Measurements from ENCODE around the gene COX5B.

COX5B gene

DNA sequence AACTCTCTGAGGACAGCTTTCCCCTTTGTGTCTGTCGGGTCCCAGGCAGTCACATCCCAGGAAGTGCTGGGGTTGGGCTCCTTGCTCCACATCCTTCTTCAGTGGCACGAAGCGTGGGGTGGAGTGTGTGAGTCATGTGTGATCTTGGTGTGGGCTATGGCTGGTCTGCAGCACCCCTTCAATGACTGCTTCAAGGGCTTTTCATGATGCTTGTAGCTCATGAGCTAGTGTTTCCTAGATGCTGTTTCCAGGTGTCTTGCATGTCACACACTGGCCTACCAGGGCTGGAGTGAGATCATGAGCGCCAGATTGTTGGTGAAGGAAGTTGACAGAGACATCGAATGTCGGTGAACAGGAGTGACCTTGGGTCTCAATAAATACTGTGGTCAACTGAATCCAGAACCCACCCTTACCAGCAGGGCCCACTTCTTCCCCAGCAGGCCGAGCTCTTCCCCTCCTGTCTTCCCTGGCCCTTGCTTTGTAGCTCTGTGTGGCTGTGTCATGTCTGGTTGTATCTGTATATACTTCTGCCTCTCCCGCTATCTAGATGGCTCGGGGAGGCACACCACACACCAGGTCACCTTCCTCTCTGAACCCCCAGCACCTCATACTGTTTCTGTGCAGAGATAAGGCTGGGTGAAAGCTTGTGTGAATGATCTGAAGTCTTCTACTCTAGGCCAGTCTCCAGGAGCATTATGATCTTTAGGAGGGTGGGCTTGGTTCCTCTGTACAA, 27.5 kb downstream of the COX5B start:
- H3K4me3 ChIP-seq (ENCODE audit: low read length in 2 of 2), result no peak overlapping the region
- H3K4ac ChIP-seq (ENCODE audit: low read length), result no peak overlapping the region
- H2AK5ac ChIP-seq (ENCODE audit: low read depth, low read length), result no peak overlapping the region
- H2BK120ac ChIP-seq (ENCODE audit: low read depth, low read length), result no peak overlapping the region
- no peaks in the 10 kb centered on the region for H3K27me3 ChIP-seq (ENCODE audit: control insufficient read depth in 3 of 3, insufficient read depth in 3 of 3, low read depth in 1 of 3, low read length in 3 of 3)
- H3K4me1 ChIP-seq (ENCODE audit: control insufficient read depth in 2 of 2, insufficient read depth in 1 of 2, low read depth in 1 of 2, low read length in 2 of 2), result no peaks in the 10 kb centered on the region
- no peak overlapping the region for H3K14ac ChIP-seq (ENCODE audit: low read length)
- H4K8ac ChIP-seq (ENCODE audit: low read depth, low read length), result no peak overlapping the region
- no peak overlapping the region for H3K27ac ChIP-seq (replicated peaks; ENCODE audit: low read length)
- peaks cover 0 to 3% of the 10 kb centered on the region in 2 donors for H3K36me3 ChIP-seq (replicated peaks in 1 of 2; ENCODE audit: control insufficient read depth in 2 of 2, insufficient read depth in 2 of 2, low read length in 2 of 2)
- no peak overlapping the region for H3K4me2 ChIP-seq (ENCODE audit: insufficient read depth, low read length, poor library complexity, severe bottlenecking)
- no peak overlapping the region for H2AFZ ChIP-seq (ENCODE audit: low read length)
- H2BK15ac ChIP-seq (ENCODE audit: low read length), result no peak overlapping the region
- H3K9ac ChIP-seq (ENCODE audit: low read depth, low read length, poor library complexity), result no peak overlapping the region
- H4K91ac ChIP-seq (ENCODE audit: low read depth, low read length, poor library complexity), result no peak overlapping the region
- no peaks in the 10 kb centered on the region for H3K9me3 ChIP-seq (replicated peaks in 1 of 2; ENCODE audit: control insufficient read depth in 2 of 2, insufficient read depth in 1 of 2, low read depth in 1 of 2, low read length in 2 of 2)
- WGBS, 2 donors (ENCODE audit: extremely low coverage in 2 of 2, insufficient read length in 2 of 2, insufficient replicate concordance in 1 of 2), result no CpG with 5 or more reads among the region's 9 CpGs
- no peak for DNase-seq (ENCODE audit: low spot score)
- H2BK5ac ChIP-seq (ENCODE audit: low read length), result no peak overlapping the region
- H3K79me1 ChIP-seq (ENCODE audit: low read depth, low read length), result peaks cover 2% of the 10 kb centered on the region
- no peak overlapping the region for H2BK12ac ChIP-seq (ENCODE audit: low read length)
- H3K18ac ChIP-seq (ENCODE audit: low read length), result no peak overlapping the region
- H3K23ac ChIP-seq (ENCODE audit: low read depth, low read length, poor library complexity), result peak overlapping the region; percentile 1

DNA sequence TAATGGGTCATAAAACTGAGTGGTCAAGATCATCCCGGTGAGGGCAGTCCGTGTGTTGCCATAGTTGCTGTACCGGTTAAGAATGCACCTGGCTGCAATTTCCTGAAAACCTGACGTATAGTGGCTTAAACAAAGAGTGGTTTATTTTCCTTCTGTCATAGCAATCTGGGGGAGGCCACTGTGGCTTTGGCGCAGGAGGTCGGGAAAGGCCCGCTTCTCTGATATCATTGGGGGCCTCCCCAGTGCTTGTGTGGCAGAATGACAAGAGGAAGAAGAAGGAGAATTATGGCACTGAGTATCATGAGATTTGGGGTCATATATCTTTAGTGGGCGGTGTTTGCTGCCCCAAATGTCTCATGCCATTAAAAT, 28.0 kb downstream of the COX5B start:
- no peaks in the 10 kb centered on the region for H3K4me1 ChIP-seq (ENCODE audit: control insufficient read depth in 2 of 2, insufficient read depth in 1 of 2, low read depth in 1 of 2, low read length in 2 of 2)
- no peak overlapping the region for H3K27ac ChIP-seq (replicated peaks; ENCODE audit: low read length)
- no peaks in the 10 kb centered on the region for H3K9me3 ChIP-seq (replicated peaks in 1 of 2; ENCODE audit: control insufficient read depth in 2 of 2, insufficient read depth in 1 of 2, low read depth in 1 of 2, low read length in 2 of 2)
- H3K23ac ChIP-seq (ENCODE audit: low read depth, low read length, poor library complexity), result no peak overlapping the region
- no peak overlapping the region for H3K4ac ChIP-seq (ENCODE audit: low read length)
- H3K79me1 ChIP-seq (ENCODE audit: low read depth, low read length), result peaks cover 2% of the 10 kb centered on the region
- no peak overlapping the region for H2AFZ ChIP-seq (ENCODE audit: low read length)
- no peak overlapping the region for H3K14ac ChIP-seq (ENCODE audit: low read length)
- H2BK12ac ChIP-seq (ENCODE audit: low read length), result no peak overlapping the region
- WGBS, 2 donors (ENCODE audit: extremely low coverage in 2 of 2, insufficient read length in 2 of 2, insufficient replicate concordance in 1 of 2), result no CpG with 5 or more reads among the region's 8 CpGs
- H3K4me2 ChIP-seq (ENCODE audit: insufficient read depth, low read length, poor library complexity, severe bottlenecking), result no peak overlapping the region
- no peak for DNase-seq (ENCODE audit: low spot score)
- H2BK15ac ChIP-seq (ENCODE audit: low read length), result no peak overlapping the region
- H2AK5ac ChIP-seq (ENCODE audit: low read depth, low read length), result no peak overlapping the region
- no peak overlapping the region for H3K9ac ChIP-seq (ENCODE audit: low read depth, low read length, poor library complexity)
- H3K18ac ChIP-seq (ENCODE audit: low read length), result no peak overlapping the region
- no peaks in the 10 kb centered on the region for H3K27me3 ChIP-seq (ENCODE audit: control insufficient read depth in 3 of 3, insufficient read depth in 3 of 3, low read depth in 1 of 3, low read length in 3 of 3)
- H3K36me3 ChIP-seq (replicated peaks in 1 of 2; ENCODE audit: control insufficient read depth in 2 of 2, insufficient read depth in 2 of 2, low read length in 2 of 2), result peaks cover 0 to 3% of the 10 kb centered on the region in 2 donors
- no peak overlapping the region for H2BK120ac ChIP-seq (ENCODE audit: low read depth, low read length)
- H4K8ac ChIP-seq (ENCODE audit: low read depth, low read length), result no peak overlapping the region
- H2BK5ac ChIP-seq (ENCODE audit: low read length), result no peak overlapping the region
- H3K4me3 ChIP-seq (ENCODE audit: low read length in 2 of 2), result no peak overlapping the region
- no peak overlapping the region for H4K91ac ChIP-seq (ENCODE audit: low read depth, low read length, poor library complexity)

DNA sequence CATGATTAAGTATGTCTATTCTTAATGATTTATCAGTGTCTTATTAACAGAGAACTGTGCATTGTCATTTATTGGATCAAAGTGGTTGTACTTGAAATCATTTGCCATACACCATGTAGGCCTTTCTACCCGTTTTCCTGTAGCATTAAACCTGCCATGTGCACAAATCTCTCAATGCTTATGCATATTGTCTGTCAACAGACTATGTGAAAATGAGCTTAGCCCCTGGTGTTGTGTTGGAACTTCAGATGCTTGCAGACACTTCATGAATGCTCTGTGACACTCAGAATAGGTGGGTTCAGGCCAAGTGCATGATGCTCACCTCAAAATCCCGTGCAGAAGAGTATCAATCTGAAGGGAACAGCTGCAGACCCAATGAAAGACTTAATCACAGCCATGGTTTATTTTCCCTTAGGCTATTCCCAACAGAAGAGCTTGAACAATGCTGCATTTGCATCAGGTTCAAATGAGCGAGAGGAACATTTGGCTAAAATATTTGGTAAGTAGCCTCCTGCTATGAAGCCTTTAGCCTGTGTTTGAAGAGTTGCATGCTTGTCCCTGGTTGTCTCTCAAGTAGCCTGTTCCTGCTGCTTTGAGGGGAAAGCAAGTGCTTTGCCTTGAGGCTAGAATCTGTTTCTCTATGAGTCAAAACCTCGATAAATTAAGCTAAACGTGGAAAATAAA, 29.7 kb downstream of the COX5B start:
- Histone ChIP-seq H3K9ac (ENCODE audit: low read depth, low read length, poor library complexity) (no peak overlapping the region), H2AK5ac (ENCODE audit: low read depth, low read length) (no peak overlapping the region), H3K18ac (ENCODE audit: low read length) (no peak overlapping the region), H3K9me3 (replicated peaks in 1 of 2; ENCODE audit: control insufficient read depth in 2 of 2, insufficient read depth in 1 of 2, low read depth in 1 of 2, low read length in 2 of 2) (no peaks in the 10 kb centered on the region), H3K4ac (ENCODE audit: low read length) (no peak overlapping the region), H2BK120ac (ENCODE audit: low read depth, low read length) (no peak overlapping the region), H3K23ac (ENCODE audit: low read depth, low read length, poor library complexity) (no peak overlapping the region), H2BK5ac (ENCODE audit: low read length) (no peak overlapping the region), H3K14ac (ENCODE audit: low read length) (no peak overlapping the region), H2BK12ac (ENCODE audit: low read length) (no peak overlapping the region), H3K27ac (replicated peaks; ENCODE audit: low read length) (no peak overlapping the region), H3K4me3 (ENCODE audit: low read length in 2 of 2) (no peak overlapping the region), H2AFZ (ENCODE audit: low read length) (no peak overlapping the region), H3K27me3 (ENCODE audit: control insufficient read depth in 3 of 3, insufficient read depth in 3 of 3, low read depth in 1 of 3, low read length in 3 of 3) (no peaks in the 10 kb centered on the region), H3K4me1 (ENCODE audit: control insufficient read depth in 2 of 2, insufficient read depth in 1 of 2, low read depth in 1 of 2, low read length in 2 of 2) (no peaks in the 10 kb centered on the region), H4K91ac (ENCODE audit: low read depth, low read length, poor library complexity) (no peak overlapping the region), H3K79me1 (ENCODE audit: low read depth, low read length) (no peaks in the 10 kb centered on the region), H3K4me2 (ENCODE audit: insufficient read depth, low read length, poor library complexity, severe bottlenecking) (no peak overlapping the region), H4K8ac (ENCODE audit: low read depth, low read length) (no peak overlapping the region), H2BK15ac (ENCODE audit: low read length) (no peak overlapping the region), H3K36me3 (replicated peaks in 1 of 2; ENCODE audit: control insufficient read depth in 2 of 2, insufficient read depth in 2 of 2, low read length in 2 of 2) (no peaks in the 10 kb centered on the region)
- no peak for DNase-seq (ENCODE audit: low spot score)
- no CpG with 5 or more reads among the region's 5 CpGs for WGBS, 2 donors (ENCODE audit: extremely low coverage in 2 of 2, insufficient read length in 2 of 2, insufficient replicate concordance in 1 of 2)

DNA sequence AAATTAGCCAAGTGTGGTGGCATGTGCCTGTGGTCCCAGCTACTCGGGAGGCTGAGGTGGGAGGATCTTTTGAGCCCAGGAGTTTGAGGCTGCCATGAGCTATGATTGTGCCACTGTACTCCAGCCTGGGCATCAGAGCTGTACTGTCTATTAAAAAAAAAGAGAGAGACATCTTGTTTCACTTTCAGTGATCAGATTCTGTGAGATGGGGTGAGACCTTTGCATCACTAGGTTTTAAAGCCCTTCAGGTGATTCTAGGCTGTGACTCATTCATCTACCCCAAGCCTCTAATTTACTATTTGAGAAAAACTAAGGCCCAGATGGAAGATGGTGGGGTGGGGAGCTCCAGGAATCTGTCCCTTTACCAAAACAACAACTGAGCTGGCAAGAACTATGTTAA, 30.8 kb downstream of the COX5B start:
- Histone ChIP-seq H3K9ac (ENCODE audit: low read depth, low read length, poor library complexity) (no peak overlapping the region), H3K4me1 (ENCODE audit: control insufficient read depth in 2 of 2, insufficient read depth in 1 of 2, low read depth in 1 of 2, low read length in 2 of 2) (no peaks in the 10 kb centered on the region), H3K79me1 (ENCODE audit: low read depth, low read length) (no peaks in the 10 kb centered on the region), H2BK15ac (ENCODE audit: low read length) (no peak overlapping the region), H3K23ac (ENCODE audit: low read depth, low read length, poor library complexity) (no peak overlapping the region), H4K8ac (ENCODE audit: low read depth, low read length) (no peak overlapping the region), H2BK12ac (ENCODE audit: low read length) (no peak overlapping the region), H2BK5ac (ENCODE audit: low read length) (no peak overlapping the region), H3K18ac (ENCODE audit: low read length) (no peak overlapping the region), H3K27ac (replicated peaks; ENCODE audit: low read length) (no peak overlapping the region), H2AK5ac (ENCODE audit: low read depth, low read length) (no peak overlapping the region), H3K4me3 (ENCODE audit: low read length in 2 of 2) (no peak overlapping the region), H3K4ac (ENCODE audit: low read length) (no peak overlapping the region), H3K4me2 (ENCODE audit: insufficient read depth, low read length, poor library complexity, severe bottlenecking) (no peak overlapping the region), H2AFZ (ENCODE audit: low read length) (no peak overlapping the region), H3K36me3 (replicated peaks in 1 of 2; ENCODE audit: control insufficient read depth in 2 of 2, insufficient read depth in 2 of 2, low read length in 2 of 2) (no peaks in the 10 kb centered on the region), H3K14ac (ENCODE audit: low read length) (no peak overlapping the region), H4K91ac (ENCODE audit: low read depth, low read length, poor library complexity) (no peak overlapping the region), H2BK120ac (ENCODE audit: low read depth, low read length) (no peak overlapping the region), H3K27me3 (ENCODE audit: control insufficient read depth in 3 of 3, insufficient read depth in 3 of 3, low read depth in 1 of 3, low read length in 3 of 3) (no peaks in the 10 kb centered on the region), H3K9me3 (replicated peaks in 1 of 2; ENCODE audit: control insufficient read depth in 2 of 2, insufficient read depth in 1 of 2, low read depth in 1 of 2, low read length in 2 of 2) (no peaks in the 10 kb centered on the region)
- DNase-seq (ENCODE audit: low spot score), result no peak
- no CpG with 5 or more reads among the region's 1 CpG for WGBS, 2 donors (ENCODE audit: extremely low coverage in 2 of 2, insufficient read length in 2 of 2, insufficient replicate concordance in 1 of 2)
